RWPE1 (cell line): ENCODE measurements around the gene RMRP.

Source experiments
- CTCF ChIA-PET: fragments of 350-600 bp; sonication (Branson Sonifier 250); formaldehyde crosslinking; extraction: SDS; loops from one replicate; lab custom pipeline; 2021; lab: Yijun Ruan, JAX
- POLR2A ChIA-PET: fragments of 400-600 bp; formaldehyde crosslinking; extraction: SDS; loops from one replicate; lab custom pipeline; 2020; ENCODE audit warnings: antibody characterized with exemption; ENCODE audit not compliant: low non-redundant PET; lab: Yijun Ruan, JAX
- DNase-seq: peaks from one replicate; pipeline ENCODE4 v3.0.0; 2012; ENCODE audit warnings: low spot score
- H3K27ac ChIP-seq: fragments of 450-650 bp; 2 replicates; pipeline ENCODE4 v1.5.1; 2017
- TF ChIP-seq, protein P1 (sequence below): fragments of 450-650 bp; conservative IDR thresholded peaks from 2 replicates; pipeline ENCODE4 v1.5.1; 2017; ENCODE audit warnings: low read depth, mild to moderate bottlenecking

Gene RMRP

DNA sequence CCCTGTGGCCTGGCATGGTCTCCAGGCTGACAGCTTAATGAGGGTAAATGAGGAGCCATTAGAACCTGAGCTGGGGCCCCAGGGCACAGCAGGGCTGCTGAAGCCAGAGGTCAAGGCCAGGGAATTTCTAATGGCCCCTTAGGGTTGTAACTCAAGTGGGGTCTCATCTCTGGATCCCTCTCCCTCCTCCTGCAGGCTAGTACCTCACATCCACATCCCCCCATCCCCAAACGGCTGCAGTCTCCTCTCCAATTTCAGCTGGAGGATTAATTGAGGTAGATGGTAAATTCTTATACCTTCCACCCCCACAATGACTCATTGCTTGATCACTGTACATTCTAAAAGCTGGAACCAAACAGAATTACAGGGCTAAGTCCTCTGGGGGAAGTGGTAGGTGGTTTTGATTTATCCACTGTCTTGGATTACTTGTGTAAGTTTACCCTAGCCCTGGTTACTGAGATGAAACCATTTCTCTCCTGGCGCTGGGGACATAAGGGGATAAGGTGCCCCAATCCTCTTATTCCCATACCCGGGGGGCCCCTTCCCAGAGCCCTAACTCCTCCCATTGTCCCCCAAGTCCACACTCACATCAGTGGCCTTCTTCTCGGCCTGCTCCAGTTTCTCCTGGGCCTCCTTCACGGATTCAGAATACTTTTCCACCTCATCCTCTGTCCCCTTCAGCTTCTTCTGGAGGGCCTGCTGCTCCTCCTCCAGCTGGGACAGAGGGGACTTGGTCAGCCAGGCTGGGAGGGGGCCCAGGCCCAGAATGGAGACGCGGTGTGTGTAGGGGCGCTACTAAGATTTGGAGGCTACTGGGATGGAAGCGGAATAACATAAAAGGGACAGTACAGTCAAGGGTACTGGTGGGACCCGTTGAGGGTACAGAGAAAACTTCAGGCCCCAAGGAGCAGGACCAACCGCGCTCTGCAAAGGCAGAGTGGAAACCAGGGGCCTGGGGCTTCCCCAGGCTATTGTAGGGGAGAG is 31.0 kb upstream of the RMRP start:
- DNase-seq = peak; percentile 91
- CTCF ChIA-PET = interaction anchor here (0.6 to 1.8 kb wide), 4 partner anchors 8 to 102 kb away, joined by 3 to 6 read pairs (median 4); no protein-coding TSS in a partner anchor
- POLR2A ChIA-PET = interaction anchor here (0.6 to 2.1 kb wide), 3 partner anchors 9 to 28 kb away, joined by 3 to 6 read pairs (median 3); partner anchors contain the start of gene ARHGEF39

GRCh38 chr9:35687972-35688557 is 30.2 kb upstream of the RMRP start:
- DNase-seq = no peak
- peak overlapping the region; percentile 93 for H3K27ac ChIP-seq
- TF ChIP-seq, protein P1, sequence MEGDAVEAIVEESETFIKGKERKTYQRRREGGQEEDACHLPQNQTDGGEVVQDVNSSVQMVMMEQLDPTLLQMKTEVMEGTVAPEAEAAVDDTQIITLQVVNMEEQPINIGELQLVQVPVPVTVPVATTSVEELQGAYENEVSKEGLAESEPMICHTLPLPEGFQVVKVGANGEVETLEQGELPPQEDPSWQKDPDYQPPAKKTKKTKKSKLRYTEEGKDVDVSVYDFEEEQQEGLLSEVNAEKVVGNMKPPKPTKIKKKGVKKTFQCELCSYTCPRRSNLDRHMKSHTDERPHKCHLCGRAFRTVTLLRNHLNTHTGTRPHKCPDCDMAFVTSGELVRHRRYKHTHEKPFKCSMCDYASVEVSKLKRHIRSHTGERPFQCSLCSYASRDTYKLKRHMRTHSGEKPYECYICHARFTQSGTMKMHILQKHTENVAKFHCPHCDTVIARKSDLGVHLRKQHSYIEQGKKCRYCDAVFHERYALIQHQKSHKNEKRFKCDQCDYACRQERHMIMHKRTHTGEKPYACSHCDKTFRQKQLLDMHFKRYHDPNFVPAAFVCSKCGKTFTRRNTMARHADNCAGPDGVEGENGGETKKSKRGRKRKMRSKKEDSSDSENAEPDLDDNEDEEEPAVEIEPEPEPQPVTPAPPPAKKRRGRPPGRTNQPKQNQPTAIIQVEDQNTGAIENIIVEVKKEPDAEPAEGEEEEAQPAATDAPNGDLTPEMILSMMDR = no peak
- ChIA-PET CTCF (interaction anchor here (0.8 to 1.8 kb wide), 3 partner anchors 9 to 42 kb away, joined by 3 to 6 read pairs (median 4); no protein-coding TSS in a partner anchor), POLR2A (interaction anchor here (1.3 to 2.1 kb wide), 2 partner anchors 9 to 23 kb away, joined by 3 to 6 read pairs; partner anchors contain the start of gene ARHGEF39)

More for the DNA sequence above, 31.0 kb upstream of the RMRP start:
- TF ChIP-seq, protein P1 = no peak
- H3K27ac ChIP-seq = peak overlapping the region; percentile 93

- peak overlapping the region; percentile 93 for H3K27ac ChIP-seq
- ChIA-PET CTCF (interaction anchor here (1.7 kb wide), 1 partner anchor 10 kb away, joined by 6 read pairs; no protein-coding TSS in a partner anchor), POLR2A (no interaction called here)
- no peak for DNase-seq
- TF ChIP-seq, protein P1 = no peak
These were observed 29.5 kb upstream of the RMRP start for GRCh38 chr9:35687306-35687705.

DNA sequence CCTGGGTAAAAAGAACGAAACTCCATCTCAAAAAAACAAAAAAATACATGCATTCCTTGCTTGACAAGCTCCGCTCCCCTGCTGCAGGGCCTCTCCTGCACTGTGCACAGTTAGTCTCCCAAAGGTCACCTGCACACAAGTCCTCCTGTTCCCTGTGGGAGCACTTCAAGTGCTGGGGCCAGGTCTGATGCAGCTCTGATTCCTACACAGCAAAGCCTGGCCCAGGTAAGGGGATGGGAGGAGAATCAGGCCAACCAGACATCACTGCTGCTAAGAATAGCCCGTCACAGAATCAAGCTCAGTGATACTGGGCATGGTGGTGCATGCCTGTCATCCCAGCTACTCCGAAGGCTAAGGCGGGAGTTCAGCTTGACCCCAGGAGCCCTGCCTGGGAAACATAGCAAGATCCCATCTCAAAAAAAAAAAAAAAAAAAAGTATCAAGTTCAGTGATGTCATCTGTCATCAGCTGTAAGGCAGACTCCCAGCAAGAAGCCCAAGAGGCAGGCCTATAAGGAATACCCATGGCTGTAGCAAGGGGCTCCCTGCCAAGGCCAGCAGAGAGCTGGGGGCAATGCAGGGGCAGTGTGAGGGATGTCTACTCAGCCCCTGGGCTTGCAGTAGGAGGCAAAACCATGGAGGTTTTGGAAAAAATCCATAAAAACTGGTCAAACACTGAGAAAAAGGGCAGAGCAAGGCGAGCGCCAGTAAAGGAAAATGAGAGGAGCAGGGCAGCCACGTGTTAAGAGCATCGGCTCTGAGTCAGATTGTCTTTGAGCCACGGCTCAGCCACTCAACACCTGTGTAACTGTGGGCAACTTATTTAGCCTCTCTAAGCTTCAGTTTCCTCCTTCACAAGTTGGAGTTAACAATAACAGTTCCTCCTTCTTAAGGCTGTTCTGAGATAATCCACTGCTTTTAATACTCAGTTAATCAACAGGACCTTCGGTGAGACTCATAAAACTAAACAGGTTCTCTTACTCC is 28.7 kb upstream of the RMRP start:
- DNase-seq = no peak
- ChIA-PET CTCF (interaction anchor here (0.7 to 1.3 kb wide), 3 partner anchors 10 to 50 kb away, joined by 3 to 6 read pairs (median 4); partner anchors contain the start of genes CCDC107 and RMRP), POLR2A (no interaction called here)
- H3K27ac ChIP-seq = peak overlapping the region; percentile 9
- TF ChIP-seq, protein P1 = no peak

- POLR2A ChIA-PET = interaction anchor here (0.6 kb wide), 1 partner anchor 193 kb away, joined by 6 read pairs; no protein-coding TSS in a partner anchor
- CTCF ChIA-PET = interaction anchor here (1.1 kb wide), 1 partner anchor 11 kb away, joined by 6 read pairs; no protein-coding TSS in a partner anchor
- DNase-seq = no peak
- TF ChIP-seq, protein P1 = no peak
- H3K27ac ChIP-seq = peak overlapping the region; percentile 9
These were observed 27.7 kb upstream of the RMRP start for GRCh38 chr9:35685506-35685905.
